Osteoblast (primary cell): Measurements from ENCODE around the gene NCOA6. TPM values are rescaled to one million over a fixed set of nuclear protein-coding genes. Genes with fewer than 3 reads are reported as not detected.
"Not testable (repeated sequence)": the region's sequence is repeated elsewhere in the genome, so short reads cannot be mapped to it uniquely, and the experiment has no call there.

Source experiments
- DNase-seq: peaks from one replicate; pipeline ENCODE4 v3.0.0; 2011; ENCODE audit warnings: low spot score, mixed read lengths; ENCODE audit not compliant: insufficient read length; ENCODE audit errors: missing footprints
- H2AFZ ChIP-seq: 2 replicates; pipeline ENCODE4 v1.6.0; 2011; ENCODE audit warnings: mild to moderate bottlenecking, low read length
- H3K27ac ChIP-seq: 2 replicates; pipeline ENCODE4 v1.5.1; 2011; ENCODE audit warnings: mild to moderate bottlenecking, low read depth, low read length, moderate library complexity
- H3K27me3 ChIP-seq: 2 replicates; pipeline ENCODE4 v1.6.0; 2012; ENCODE audit warnings: mild to moderate bottlenecking, control low read depth, inconsistent platforms, low read length, moderate library complexity; ENCODE audit not compliant: insufficient read depth
- H3K36me3 ChIP-seq: 2 replicates; pipeline ENCODE4 v1.5.1; 2011; ENCODE audit warnings: mild to moderate bottlenecking, low read length, control low read depth, moderate library complexity; ENCODE audit not compliant: insufficient read depth
- H3K4me1 ChIP-seq: 2 replicates; pipeline ENCODE4 v1.5.1; 2011; ENCODE audit warnings: mild to moderate bottlenecking, low read length, control low read depth, moderate library complexity; ENCODE audit not compliant: insufficient read depth
- H3K4me2 ChIP-seq: 2 replicates; pipeline ENCODE4 v1.6.0; 2011; ENCODE audit warnings: mild to moderate bottlenecking, low read length; ENCODE audit not compliant: insufficient read depth
- H3K4me3 ChIP-seq: fragments of 200-600 bp; sonication (generic); 3 replicates; pipeline ENCODE4 v1.5.1; 2012; ENCODE audit warnings: mild to moderate bottlenecking, low read length, inconsistent platforms; ENCODE audit not compliant: insufficient read depth
- H3K79me2 ChIP-seq: 2 replicates; pipeline ENCODE4 v1.6.0; 2012; ENCODE audit warnings: mild to moderate bottlenecking, low read length, control low read depth, inconsistent platforms; ENCODE audit not compliant: insufficient read depth
- H3K9me3 ChIP-seq: 2 replicates; pipeline ENCODE4 v1.5.1; 2011; ENCODE audit warnings: low read depth, low read length, control low read depth
- H4K20me1 ChIP-seq: 2 replicates; pipeline ENCODE4 v1.6.0; 2012; ENCODE audit warnings: mild to moderate bottlenecking, low read length, control low read depth; ENCODE audit not compliant: insufficient read depth
- CTCF ChIP-seq: IDR thresholded peaks from 2 replicates; pipeline ENCODE4 v1.5.1; 2011; ENCODE audit warnings: mild to moderate bottlenecking, low read depth, low read length, moderate library complexity; ENCODE audit errors: extremely low read depth
- total RNA-seq: library from RNA; depleted of rRNA; stranded (reverse); fragments of >200 nt; gene quantifications from 2 replicates; pipeline ENCODE4 v1.2.3, GENCODE V29; 2012

Gene NCOA6
- total RNA-seq, 1 donor = 8.7 TPM

GRCh38 chr20:34732523-34732922 is 92.9 kb downstream of the NCOA6 start:
- no peak for DNase-seq
- Histone ChIP-seq H3K36me3 (peaks cover 36% of the 10 kb centered on the region), H4K20me1 (no peaks in the 10 kb centered on the region), H3K4me1 (no peaks in the 10 kb centered on the region), H3K27ac (no peak overlapping the region), H2AFZ (no peak overlapping the region), H3K4me2 (no peak overlapping the region), H3K4me3 (no peak overlapping the region), H3K79me2 (no peaks in the 10 kb centered on the region), H3K27me3 (no peaks in the 10 kb centered on the region), H3K9me3 (no peaks in the 10 kb centered on the region)
- TF ChIP-seq CTCF = no peak

- Histone ChIP-seq H3K4me3 (no peak overlapping the region), H3K36me3 (peaks cover 36% of the 10 kb centered on the region), H3K79me2 (no peaks in the 10 kb centered on the region), H3K4me2 (no peak overlapping the region), H3K27ac (no peak overlapping the region), H3K27me3 (no peaks in the 10 kb centered on the region), H3K4me1 (no peaks in the 10 kb centered on the region), H3K9me3 (no peaks in the 10 kb centered on the region), H4K20me1 (no peaks in the 10 kb centered on the region), H2AFZ (no peak overlapping the region)
- TF ChIP-seq CTCF = no peak
- no peak for DNase-seq
These were observed 96.0 kb downstream of the NCOA6 start for GRCh38 chr20:34729416-34729815.

GRCh38 chr20:34724172-34724571 is 101.3 kb downstream of the NCOA6 start:
- H3K27ac ChIP-seq = no peak overlapping the region
- peaks cover 7% of the 10 kb centered on the region for H4K20me1 ChIP-seq
- H3K4me2 ChIP-seq = no peak overlapping the region
- no peak for DNase-seq
- H3K9me3 ChIP-seq = no peaks in the 10 kb centered on the region
- H2AFZ ChIP-seq = no peak overlapping the region
- no peaks in the 10 kb centered on the region for H3K27me3 ChIP-seq
- H3K36me3 ChIP-seq = peaks cover 41% of the 10 kb centered on the region
- no peaks in the 10 kb centered on the region for H3K79me2 ChIP-seq
- peaks cover 9% of the 10 kb centered on the region for H3K4me1 ChIP-seq
- no peak overlapping the region for H3K4me3 ChIP-seq
- no peak for TF ChIP-seq CTCF

GRCh38 chr20:34722560-34722959 is 102.9 kb downstream of the NCOA6 start:
- H4K20me1 ChIP-seq, H3K27me3 ChIP-seq, H3K4me2 ChIP-seq, H3K79me2 ChIP-seq, H3K9me3 ChIP-seq, H2AFZ ChIP-seq, H3K4me3 ChIP-seq, H3K27ac ChIP-seq, DNase-seq: not testable (repeated sequence)
- Histone ChIP-seq H3K4me1 (peaks cover 14% of the 10 kb centered on the region), H3K36me3 (peaks cover 41% of the 10 kb centered on the region)

- Histone ChIP-seq H3K27ac (no peak overlapping the region), H3K4me2 (no peak overlapping the region), H2AFZ (no peak overlapping the region), H4K20me1 (peaks cover 7% of the 10 kb centered on the region), H3K9me3 (no peaks in the 10 kb centered on the region), H3K4me1 (peaks cover 20% of the 10 kb centered on the region), H3K79me2 (no peaks in the 10 kb centered on the region), H3K36me3 (peaks cover 24% of the 10 kb centered on the region), H3K27me3 (no peaks in the 10 kb centered on the region), H3K4me3 (no peak overlapping the region)
- no peak for DNase-seq
- TF ChIP-seq CTCF = no peak
These were observed 105.2 kb downstream of the NCOA6 start for GRCh38 chr20:34720266-34720665.

GRCh38 chr20:34719242-34720017 is 106.0 kb downstream of the NCOA6 start:
- DNase-seq, H3K27ac ChIP-seq, H4K20me1 ChIP-seq, H3K79me2 ChIP-seq, H2AFZ ChIP-seq, H3K9me3 ChIP-seq, H3K4me2 ChIP-seq, H3K4me3 ChIP-seq, H3K27me3 ChIP-seq: not testable (repeated sequence)
- peaks cover 28% of the 10 kb centered on the region for H3K36me3 ChIP-seq
- peaks cover 21% of the 10 kb centered on the region for H3K4me1 ChIP-seq
